ENCODE data around the gene BACH2.

- TF ChIP-seq CTCF (IDR thresholded peaks at IDR 0.05; ENCODE audit: insufficient read depth, low read length): no peak
- TF ChIP-seq SPI1 (IDR thresholded peaks at IDR 0.05; ENCODE audit: borderline replicate concordance, low read depth): no peak
Observed at GRCh38 chr6:90326404-90327057, 29.9 kb upstream of the BACH2 start.
